IMR-90 (cell line): ENCODE results near the gene NDUFB10. TPM values are rescaled to one million over a fixed set of nuclear protein-coding genes. Genes with fewer than 3 reads are reported as not detected.

Source experiments
- ATAC-seq: fragments of 200-7000 bp; cut with Tn5 transposase; 2 replicates; pipeline ENCODE4 v1.9.1; 2020; ENCODE audit warnings: low read depth, mild to moderate bottlenecking, moderate library complexity
- BruUV-seq: library from RNA; stranded (reverse); fragments of 400-500 nt; replicated peaks from 2 replicates; lab custom pipeline; 2021; lab: Mats Ljungman, UMichigan
- CTCF ChIA-PET: fragments of 300-600 bp; formaldehyde crosslinking; extraction: SDS; loops from one replicate; lab custom pipeline; 2021; ENCODE audit warnings: antibody characterized with exemption; lab: Yijun Ruan, JAX
- POLR2A ChIA-PET: fragments of 300-600 bp; sonication (Branson Sonifier 250); formaldehyde crosslinking; loops from one replicate; lab custom pipeline; 2022; ENCODE audit warnings: antibody characterized with exemption; ENCODE audit not compliant: unreplicated experiment; lab: Charles Lee
- DNase-seq: peaks from one replicate; pipeline ENCODE4 v3.0.0; 2013
- H2AFZ ChIP-seq: replicated peaks from 2 replicates; pipeline ENCODE3; 2013; ENCODE audit warnings: low read length, mild to moderate bottlenecking; ENCODE audit not compliant: poor library complexity
- H2AK5ac ChIP-seq: 2 replicates; pipeline ENCODE4 v1.6.1; 2013; ENCODE audit warnings: low read depth, low read length, inconsistent platforms
- H2AK9ac ChIP-seq: replicated peaks from 2 replicates; pipeline ENCODE3; 2013; ENCODE audit warnings: mild to moderate bottlenecking, low read depth, low read length, moderate library complexity; ENCODE audit not compliant: poor library complexity
- H2BK120ac ChIP-seq: 2 replicates; pipeline ENCODE4 v1.6.1; 2013; ENCODE audit warnings: low read depth, low read length, inconsistent platforms
- H2BK15ac ChIP-seq: 3 replicates; pipeline ENCODE4 v1.6.1; 2013; ENCODE audit warnings: low read depth, low read length, inconsistent platforms
- H2BK20ac ChIP-seq: 2 replicates; pipeline ENCODE4 v1.6.1; 2013; ENCODE audit warnings: low read depth, mild to moderate bottlenecking, inconsistent platforms, low read length, moderate library complexity
- H2BK5ac ChIP-seq: 2 replicates; pipeline ENCODE4 v1.6.1; 2013; ENCODE audit warnings: mild to moderate bottlenecking, low read depth, low read length, inconsistent platforms; ENCODE audit not compliant: poor library complexity, severe bottlenecking
- H3K14ac ChIP-seq: replicated peaks from 2 replicates; pipeline ENCODE4 v1.6.1; 2013; ENCODE audit warnings: low read depth, low read length, inconsistent platforms
- H3K18ac ChIP-seq: 2 replicates; pipeline ENCODE4 v1.6.1; 2013; ENCODE audit warnings: low read depth, low read length, control low read depth
- H3K23ac ChIP-seq: 2 replicates; pipeline ENCODE4 v1.6.1; 2013; ENCODE audit warnings: low read depth, low read length, inconsistent platforms
- H3K27ac ChIP-seq: 2 replicates; pipeline ENCODE4 v1.5.1; 2013; ENCODE audit warnings: mild to moderate bottlenecking, control low read depth, low read length; ENCODE audit not compliant: insufficient read depth
- H3K27me3 ChIP-seq: 2 replicates; pipeline ENCODE4 v1.6.1; 2013; ENCODE audit warnings: low read length; ENCODE audit not compliant: control insufficient read depth, insufficient read depth
- H3K36me3 ChIP-seq: 2 replicates; pipeline ENCODE4 v1.6.1; 2013; ENCODE audit warnings: low read length, mixed read lengths; ENCODE audit not compliant: control insufficient read depth, insufficient read depth
- H3K4ac ChIP-seq: 2 replicates; pipeline ENCODE4 v1.6.1; 2013; ENCODE audit warnings: low read depth, low read length, inconsistent platforms
- H3K4me1 ChIP-seq: 2 replicates; pipeline ENCODE4 v1.6.1; 2013; ENCODE audit warnings: low read length, mixed read lengths; ENCODE audit not compliant: control insufficient read depth, insufficient read depth
- H3K4me2 ChIP-seq: 2 replicates; pipeline ENCODE4 v1.6.1; 2013; ENCODE audit warnings: low read depth, mild to moderate bottlenecking, control low read depth, low read length, moderate library complexity
- H3K4me3 ChIP-seq: 2 replicates; pipeline ENCODE4 v1.5.1; 2013; ENCODE audit warnings: low read depth, mild to moderate bottlenecking, control low read depth, low read length, moderate library complexity; ENCODE audit not compliant: insufficient read depth
- H3K56ac ChIP-seq: 2 replicates; pipeline ENCODE4 v1.6.1; 2013; ENCODE audit warnings: low read length, inconsistent platforms; ENCODE audit not compliant: insufficient read depth; ENCODE audit errors: extremely low read depth
- H3K79me1 ChIP-seq, 2 experiments: 2 replicates each; pipeline ENCODE4 v1.6.1; 2013; ENCODE audit warnings: low read length in 2 of 2, inconsistent platforms in 1 of 2, low read depth in 1 of 2
- H3K9ac ChIP-seq: 2 replicates; pipeline ENCODE4 v1.6.1; 2013; ENCODE audit warnings: low read depth, low read length, control low read depth
- H3K9me1 ChIP-seq: 2 replicates; pipeline ENCODE4 v1.6.1; 2013; ENCODE audit warnings: low read length, inconsistent platforms; ENCODE audit not compliant: insufficient read depth
- H3K9me3 ChIP-seq: 2 replicates; pipeline ENCODE4 v1.6.1; 2013; ENCODE audit warnings: low read length; ENCODE audit not compliant: control insufficient read depth, insufficient read depth
- H4K20me1 ChIP-seq: 2 replicates; pipeline ENCODE4 v1.6.1; 2013; ENCODE audit warnings: low read length, inconsistent platforms; ENCODE audit not compliant: insufficient read depth
- H4K5ac ChIP-seq: 2 replicates; pipeline ENCODE4 v1.6.1; 2013; ENCODE audit warnings: mild to moderate bottlenecking, low read depth, low read length, control low read depth
- H4K8ac ChIP-seq, 2 experiments: 2 replicates each; pipeline ENCODE4 v1.6.1; 2013; ENCODE audit warnings: low read depth in 2 of 2, low read length in 2 of 2, control low read depth in 1 of 2, inconsistent platforms in 1 of 2
- H4K91ac ChIP-seq: 2 replicates; pipeline ENCODE4 v1.6.1; 2013; ENCODE audit warnings: low read depth, low read length, inconsistent platforms; ENCODE audit not compliant: insufficient read depth
- BHLHE40 ChIP-seq: fragments of 150-350 bp; IDR thresholded peaks from 2 replicates; pipeline ENCODE4 v1.6.1; 2016; ENCODE audit warnings: mild to moderate bottlenecking, low read depth, low read length
- CEBPB ChIP-seq: IDR thresholded peaks from 2 replicates; pipeline ENCODE4 v1.6.1; 2012; ENCODE audit warnings: low read depth, low read length, improper control_type of control experiment
- CHD1 ChIP-seq: IDR thresholded peaks from 2 replicates; pipeline ENCODE4 v1.6.1; 2012; ENCODE audit warnings: low read depth, low read length, improper control_type of control experiment
- CTCF ChIP-seq: conservative IDR thresholded peaks from 2 replicates; pipeline ENCODE4 v1.5.1; 2012; ENCODE audit warnings: mild to moderate bottlenecking, low read depth, low read length, improper control_type of control experiment
- ELK1 ChIP-seq: fragments of 150-350 bp; IDR thresholded peaks from 2 replicates; pipeline ENCODE4 v1.6.1; 2016; ENCODE audit warnings: low read depth, mild to moderate bottlenecking, low read length, moderate library complexity, borderline replicate concordance
- FOS ChIP-seq: fragments of 150-350 bp; IDR thresholded peaks from 2 replicates; pipeline ENCODE4 v1.6.1; 2016; ENCODE audit warnings: low read depth, low read length
- MAFK ChIP-seq: IDR thresholded peaks from 2 replicates; pipeline ENCODE4 v1.6.1; 2012; ENCODE audit warnings: low read depth, low read length, improper control_type of control experiment
- MAZ ChIP-seq: IDR thresholded peaks from 2 replicates; pipeline ENCODE4 v1.6.1; 2012; ENCODE audit warnings: low read depth, mild to moderate bottlenecking, low read length, improper control_type of control experiment, moderate library complexity, borderline replicate concordance
- MXI1 ChIP-seq: IDR thresholded peaks from 2 replicates; pipeline ENCODE4 v1.6.1; 2012; ENCODE audit warnings: low read depth, mild to moderate bottlenecking, low read length, moderate library complexity, borderline replicate concordance
- NFE2L2 ChIP-seq: fragments of 150-350 bp; IDR thresholded peaks from 2 replicates; pipeline ENCODE4 v1.6.1; 2016; ENCODE audit warnings: low read depth, mild to moderate bottlenecking, low read length
- POLR2A ChIP-seq: IDR thresholded peaks from 2 replicates; pipeline ENCODE4 v1.6.1; 2012; ENCODE audit warnings: mild to moderate bottlenecking, low read depth, low read length
- RAD21 ChIP-seq: IDR thresholded peaks from 2 replicates; pipeline ENCODE4 v1.6.1; 2012; ENCODE audit warnings: low read length, improper control_type of control experiment
- RCOR1 ChIP-seq: IDR thresholded peaks from 2 replicates; pipeline ENCODE4 v1.6.1; 2012; ENCODE audit warnings: mild to moderate bottlenecking, low read length, improper control_type of control experiment; ENCODE audit not compliant: insufficient replicate concordance
- RFX5 ChIP-seq: IDR thresholded peaks from 2 replicates; pipeline ENCODE4 v1.8.0; 2012; ENCODE audit warnings: low read depth, mild to moderate bottlenecking, low read length, moderate library complexity
- SMC3 ChIP-seq: fragments of 150-350 bp; IDR thresholded peaks from 2 replicates; pipeline ENCODE4 v1.6.1; 2016; ENCODE audit warnings: low read depth, mild to moderate bottlenecking, antibody characterized with exemption, low read length, moderate library complexity
- WGBS, 2 experiments: methylation state at CpG; one replicate each; pipeline versions ENCODE4 v1.1.5 to v1.1.7; 2013; ENCODE audit warnings: missing lambda C conversion rate in 2 of 2; ENCODE audit not compliant: insufficient read length in 1 of 2; ENCODE audit errors: extremely low coverage in 2 of 2; 5-methylcytosine and 5-hydroxymethylcytosine counted together
- dilution Hi-C: fragments of 300-500 bp; cut with HindIII; formaldehyde crosslinking; loops from one replicate; pipeline ENCODE4 v1.14.3; 2018; ENCODE audit warnings: low sequenced_read_pairs; ENCODE audit not compliant: unreplicated experiment
- in situ Hi-C: fragments of 300-500 bp; cut with MboI; formaldehyde crosslinking; loops from 3 replicates; pipeline ENCODE4 v1.14.3; 2019; ENCODE audit warnings: low sequenced_read_pairs, inconsistent platforms, mixed read lengths
- intact Hi-C: fragments of 100-400 bp; cut with micrococcal nuclease; formaldehyde crosslinking; loops from 2 replicates; pipeline ENCODE4 v1.10.0; 2022
- polyA plus RNA-seq, 3 experiments: library from polyadenylated mRNA; depleted of rRNA; stranded (reverse); fragments of >200 nt; gene quantifications; 2 replicates each; pipeline ENCODE4 v1.2.3, GENCODE V29; 2012; ENCODE audit warnings: low replicate concordance in 1 of 3
- total RNA-seq: library from RNA; depleted of rRNA; stranded (reverse); fragments of >200 nt; gene quantifications from 2 replicates; pipeline ENCODE4 v1.2.3, GENCODE V29; 2012
- TF ChIP-seq, protein P1 (sequence below): fragments of 150-350 bp; IDR thresholded peaks from 2 replicates; pipeline ENCODE4 v1.6.1; 2017; ENCODE audit warnings: mild to moderate bottlenecking, antibody characterized with exemption, low read length, low read depth

Gene NDUFB10
- total and polyA plus RNA-seq, 2 of the 4 experiments (the other 2 are of a cell fraction): 189 to 220 TPM

DNA sequence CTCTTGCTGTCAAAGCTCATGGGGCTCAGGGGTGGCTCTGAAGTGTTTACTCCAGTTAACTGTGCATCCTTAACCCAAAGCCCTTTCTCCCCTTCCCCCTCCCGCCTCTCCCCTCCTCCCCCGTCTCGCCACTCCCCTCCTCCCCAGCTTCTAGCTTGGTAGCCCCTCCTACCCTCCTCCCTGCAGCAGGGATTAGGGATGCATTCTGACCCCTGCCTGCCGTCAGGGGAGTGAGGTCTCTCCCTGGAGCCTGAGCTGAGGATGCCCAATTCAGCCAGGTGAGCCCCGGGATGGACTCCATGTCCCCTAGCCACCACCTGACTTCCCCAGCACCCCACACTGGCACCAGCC is 42.7 kb upstream of the NDUFB10 start:
- ChIA-PET CTCF (no interaction called here), POLR2A (no interaction called here)
- H2AK9ac ChIP-seq: no peak overlapping the region
- in situ Hi-C loops: no loop called here
- H3K14ac ChIP-seq: no peak overlapping the region
- no peaks in the 10 kb centered on the region for H3K4me1 ChIP-seq
- no CpG with 5 or more reads among the region's 5 CpGs for WGBS, 2 experiments
- H3K9me1 ChIP-seq: no peaks in the 10 kb centered on the region; the same call in 1 of the 2 replicates
- no peaks in the 10 kb centered on the region for H4K20me1 ChIP-seq
- H3K36me3 ChIP-seq: no peaks in the 10 kb centered on the region
- H2AFZ ChIP-seq: no peak overlapping the region
- H3K27ac ChIP-seq: no peak overlapping the region
- DNase-seq: no peak
- H3K23ac ChIP-seq: no peak overlapping the region
- no peak overlapping the region for H4K8ac ChIP-seq
- H3K4me3 ChIP-seq: no peak overlapping the region
- BruUV-seq: no TSS peak
- no peak overlapping the region for H4K5ac ChIP-seq
- H3K18ac ChIP-seq: no peak overlapping the region
- H2BK15ac ChIP-seq: no peak overlapping the region
- H2AK5ac ChIP-seq: no peak overlapping the region
- H2BK5ac ChIP-seq: no peak overlapping the region
- no peak overlapping the region for H4K91ac ChIP-seq
- peaks cover 82% of the 10 kb centered on the region for H3K27me3 ChIP-seq
- no peak for ATAC-seq
- no peak overlapping the region for H2BK20ac ChIP-seq
- dilution Hi-C loops: no loop called here
- no peak overlapping the region for H3K4ac ChIP-seq
- H2BK120ac ChIP-seq: no peak overlapping the region
- no peak overlapping the region for H3K56ac ChIP-seq
- no peak for TF ChIP-seq CTCF
- no peak for TF ChIP-seq RCOR1
- no peak for TF ChIP-seq FOS
- TF ChIP-seq POLR2A: no peak
- no peak for TF ChIP-seq ELK1
- TF ChIP-seq CEBPB: no peak
- TF ChIP-seq CHD1: no peak
- TF ChIP-seq BHLHE40: no peak
- TF ChIP-seq SMC3: no peak
- no peak for TF ChIP-seq NFE2L2
- TF ChIP-seq RFX5: no peak
- TF ChIP-seq MAFK: no peak
- no peak for TF ChIP-seq RAD21
- TF ChIP-seq, protein P1, sequence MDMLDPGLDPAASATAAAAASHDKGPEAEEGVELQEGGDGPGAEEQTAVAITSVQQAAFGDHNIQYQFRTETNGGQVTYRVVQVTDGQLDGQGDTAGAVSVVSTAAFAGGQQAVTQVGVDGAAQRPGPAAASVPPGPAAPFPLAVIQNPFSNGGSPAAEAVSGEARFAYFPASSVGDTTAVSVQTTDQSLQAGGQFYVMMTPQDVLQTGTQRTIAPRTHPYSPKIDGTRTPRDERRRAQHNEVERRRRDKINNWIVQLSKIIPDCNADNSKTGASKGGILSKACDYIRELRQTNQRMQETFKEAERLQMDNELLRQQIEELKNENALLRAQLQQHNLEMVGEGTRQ: no peak
- no peak for TF ChIP-seq MXI1
- TF ChIP-seq MAZ: no peak
- intact Hi-C loops: no loop called here
- H3K9ac ChIP-seq: no peak overlapping the region
- no peaks in the 10 kb centered on the region for H3K9me3 ChIP-seq
- H3K79me1 ChIP-seq: no peaks in the 10 kb centered on the region
- no peak overlapping the region for H3K4me2 ChIP-seq
